B cell (primary cell): ENCODE results near the gene DUOXA2. TPM values are rescaled to one million over a fixed set of nuclear protein-coding genes. Genes with fewer than 3 reads are reported as not detected.

Experiments used
- ATAC-seq: fragments of 200-7000 bp; cut with Tn5 transposase; one replicate; pipeline ENCODE4 v1.10.0; 2021; ENCODE audit warnings: low read depth, mild to moderate bottlenecking, moderate number of reproducible peaks, moderate library complexity
- CTCF ChIA-PET: fragments of 350-600 bp; sonication (Branson Sonifier 250); formaldehyde crosslinking; loops from one replicate; lab custom pipeline; 2021; ENCODE audit warnings: antibody characterized with exemption, inconsistent platforms; lab: Charles Lee
- POLR2A ChIA-PET: fragments of 350-600 bp; sonication (Branson Sonifier 250); formaldehyde crosslinking; loops from one replicate; lab custom pipeline; 2021; ENCODE audit warnings: antibody characterized with exemption; lab: Charles Lee
- DNase-seq: peaks from one replicate; pipeline ENCODE4 v3.0.0; 2013
- H2AFZ ChIP-seq: 2 replicates; pipeline ENCODE4 v1.6.1; 2012; ENCODE audit warnings: mild to moderate bottlenecking, low read depth, low read length; ENCODE audit not compliant: insufficient read depth, poor library complexity, severe bottlenecking
- H3K27ac ChIP-seq, 2 donors: 1 replicate in 1 of 2; 2 replicates in 1 of 2; pipeline ENCODE4 v1.5.1; 2012 to 2013; ENCODE audit warnings: low read length in 2 of 2, mild to moderate bottlenecking in 2 of 2, moderate library complexity in 1 of 2
- H3K27me3 ChIP-seq, 4 experiments: fragments of 200-600 bp in 1 of 4; sonication (generic) in 1 of 4; replicated peaks in 1 of 4; 1 replicate in 2 of 4; 2 replicates in 2 of 4; pipeline versions ENCODE4 v1.6.1 to v1.7.0; 2013 to 2016; ENCODE audit warnings: low read length in 3 of 4, mild to moderate bottlenecking in 2 of 4, mixed read lengths in 1 of 4, moderate library complexity in 1 of 4; ENCODE audit not compliant: insufficient read depth in 4 of 4, control insufficient read depth in 3 of 4; ENCODE audit errors: control extremely low read depth in 1 of 4
- H3K36me3 ChIP-seq, 2 experiments: replicated peaks in 1 of 2; 1 replicate in 1 of 2; 2 replicates in 1 of 2; pipeline versions ENCODE4 v1.6.1 to v1.7.1; 2013; ENCODE audit warnings: low read length in 1 of 2; ENCODE audit not compliant: insufficient read depth in 2 of 2, control insufficient read depth in 1 of 2; ENCODE audit errors: control extremely low read depth in 1 of 2, extremely low read depth in 1 of 2
- H3K4me1 ChIP-seq, 2 donors: fragments of 200-600 bp in 1 of 2; sonication (generic) in 1 of 2; 1 replicate in 1 of 2; 2 replicates in 1 of 2; pipeline versions ENCODE4 v1.5.1 to v1.6.1; 2013 to 2017; ENCODE audit warnings: low read length in 2 of 2; ENCODE audit not compliant: control insufficient read depth in 2 of 2, insufficient read depth in 2 of 2
- H3K4me2 ChIP-seq: replicated peaks from 2 replicates; pipeline ENCODE3; 2012; ENCODE audit warnings: mild to moderate bottlenecking, low read depth, low read length; ENCODE audit not compliant: poor library complexity, severe bottlenecking
- H3K4me3 ChIP-seq, 5 experiments: fragments of 200-600 bp in 1 of 5; sonication (generic) in 1 of 5; 1 replicate in 3 of 5; 2 replicates in 2 of 5; pipeline versions ENCODE4 v1.5.1 to v1.7.0; 2011 to 2016; ENCODE audit warnings: low read length in 4 of 5, mild to moderate bottlenecking in 4 of 5, low read depth in 2 of 5, control low read depth in 1 of 5, moderate library complexity in 1 of 5; ENCODE audit not compliant: insufficient read depth in 1 of 5; ENCODE audit errors: control extremely low read depth in 1 of 5, extremely low read depth in 1 of 5
- H3K79me2 ChIP-seq: fragments of 200-600 bp; sonication (generic); one replicate; pipeline ENCODE4 v1.6.0; 2016; ENCODE audit warnings: low read length; ENCODE audit not compliant: control insufficient read depth, insufficient read depth
- H3K9ac ChIP-seq: fragments of 200-600 bp; sonication (generic); 2 replicates; pipeline ENCODE4 v1.6.1; 2017; ENCODE audit warnings: mild to moderate bottlenecking, low read length, moderate library complexity
- H3K9me3 ChIP-seq, 3 donors: one replicate each; pipeline versions ENCODE4 v1.6.1 to v1.7.1; 2013; ENCODE audit warnings: low read length in 2 of 3; ENCODE audit not compliant: control insufficient read depth in 2 of 3, insufficient read depth in 1 of 3; ENCODE audit errors: control extremely low read depth in 1 of 3
- H4K20me1 ChIP-seq: 2 replicates; pipeline ENCODE4 v1.6.0; 2012; ENCODE audit warnings: mild to moderate bottlenecking, low read length; ENCODE audit not compliant: insufficient read depth, control insufficient read depth, poor library complexity, severe bottlenecking
- H3K27ac Mint-ChIP-seq: one replicate; pipeline ENCODE4 v1.8.0; 2021; ENCODE audit warnings: mixed read lengths
- H3K27me3 Mint-ChIP-seq: one replicate; pipeline ENCODE4 v1.8.0; 2021; ENCODE audit warnings: mixed read lengths
- H3K4me1 Mint-ChIP-seq: one replicate; pipeline ENCODE4 v1.8.0; 2021; ENCODE audit warnings: mixed read lengths
- H3K4me3 Mint-ChIP-seq: one replicate; pipeline ENCODE4 v1.8.0; 2021; ENCODE audit warnings: mixed read lengths
- H3K9me3 Mint-ChIP-seq: one replicate; pipeline ENCODE4 v1.8.0; 2022; ENCODE audit warnings: mixed read lengths; ENCODE audit not compliant: insufficient read depth
- EZH2 ChIP-seq: IDR thresholded peaks from 2 replicates; pipeline ENCODE4 v1.6.1; 2012; ENCODE audit warnings: borderline replicate concordance, low read depth, mild to moderate bottlenecking, moderate library complexity, low read length; ENCODE audit not compliant: insufficient read depth, poor library complexity, severe bottlenecking
- WGBS: methylation state at CpG from one replicate; pipeline ENCODE4 v1.1.5; 2013; ENCODE audit warnings: missing lambda C conversion rate; ENCODE audit not compliant: insufficient coverage; 5-methylcytosine and 5-hydroxymethylcytosine counted together
- intact Hi-C: fragments of 100-400 bp; cut with micrococcal nuclease; formaldehyde crosslinking; loops from one replicate; pipeline ENCODE4 v1.10.0; 2022
- polyA plus RNA-seq: library from polyadenylated mRNA; depleted of rRNA; stranded (reverse); fragments of >200 nt; gene quantifications from 2 replicates; pipeline ENCODE4 v1.2.3, GENCODE V29; 2012
- total RNA-seq, 2 donors: library from RNA; stranded (reverse); fragments of 120-200 nt in 1 of 2; gene quantifications; 1 replicate in 1 of 2; 2 replicates in 1 of 2; pipeline versions ENCODE4 v1.2.3 to v1.2.4, GENCODE V29; 2013 to 2022
- TF ChIP-seq, protein P1 (sequence below): fragments of 200-600 bp; IDR thresholded peaks from one replicate; pipeline ENCODE4 v1.8.0; 2022; ENCODE audit warnings: antibody characterized with exemption, mild to moderate bottlenecking

The DUOXA2 gene
- total and polyA plus RNA-seq, 2 donors (not counting 1 experiment from before 2014, with no cell fraction given) = not detected

DNA sequence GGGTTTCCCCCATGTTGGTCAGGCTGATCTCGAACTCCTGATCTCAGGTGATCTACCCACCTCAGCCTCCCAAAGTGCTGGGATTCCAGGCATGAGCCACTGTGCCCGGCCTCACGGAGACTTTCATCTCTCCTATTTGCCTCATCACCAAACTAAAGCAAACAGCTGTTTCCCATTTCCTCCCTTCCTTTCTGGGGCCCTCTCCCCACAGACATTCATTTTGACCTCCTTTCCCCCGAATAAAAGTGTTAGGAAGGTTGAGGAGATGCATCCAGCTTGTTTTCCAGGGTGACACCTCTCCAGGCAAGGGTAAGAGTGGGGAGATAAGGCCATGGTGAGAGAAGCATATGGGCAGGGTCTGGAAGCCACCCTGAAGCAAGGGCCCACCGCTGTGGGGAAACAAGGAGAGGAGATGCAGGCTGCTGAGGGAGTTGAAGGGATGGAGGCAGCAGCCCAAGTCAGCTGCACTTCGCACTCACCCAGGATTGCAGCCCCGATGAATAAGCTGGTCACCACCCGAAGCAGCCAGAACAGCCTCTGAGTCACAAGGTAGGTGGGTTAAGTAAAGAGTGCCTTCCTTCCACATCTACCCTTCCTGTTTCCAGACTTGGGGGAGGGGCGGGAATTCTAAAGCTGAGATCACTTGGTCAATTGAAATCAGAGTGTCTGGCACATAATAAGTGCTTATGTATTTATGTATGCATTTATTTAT, 7.7 kb downstream of the DUOXA2 start:
- Histone ChIP-seq H3K9me3 (peaks cover 0 to 6% (median 0%) of the 10 kb centered on the region in 3 donors), H3K4me3 (no peak overlapping the region), H3K4me2 (no peak overlapping the region), H3K27ac (no peak overlapping the region), H3K9ac (no peak overlapping the region), H3K79me2 (no peaks in the 10 kb centered on the region), H4K20me1 (no peaks in the 10 kb centered on the region), H3K27me3 (peaks cover 0 to 45% (median 15%) of the 10 kb centered on the region in 4 experiments), H2AFZ (no peak overlapping the region), H3K36me3 (no peaks in the 10 kb centered on the region), H3K4me1 (peaks cover 10 to 12% of the 10 kb centered on the region in 2 donors)
- ChIA-PET POLR2A (no interaction called here), CTCF (interaction anchor here (1.2 to 1.4 kb wide), 8 partner anchors 9 to 335 kb away, joined by 3 to 5 read pairs (median 4); no protein-coding TSS in a partner anchor)
- Mint-ChIP-seq H3K4me3 (no peak overlapping the region), H3K27ac (no peak overlapping the region), H3K9me3 (no peaks in the 10 kb centered on the region), H3K4me1 (peaks cover 13% of the 10 kb centered on the region), H3K27me3 (peaks cover 61% of the 10 kb centered on the region)
- DNase-seq = no peak
- no peak for TF ChIP-seq EZH2
- TF ChIP-seq, protein P1, sequence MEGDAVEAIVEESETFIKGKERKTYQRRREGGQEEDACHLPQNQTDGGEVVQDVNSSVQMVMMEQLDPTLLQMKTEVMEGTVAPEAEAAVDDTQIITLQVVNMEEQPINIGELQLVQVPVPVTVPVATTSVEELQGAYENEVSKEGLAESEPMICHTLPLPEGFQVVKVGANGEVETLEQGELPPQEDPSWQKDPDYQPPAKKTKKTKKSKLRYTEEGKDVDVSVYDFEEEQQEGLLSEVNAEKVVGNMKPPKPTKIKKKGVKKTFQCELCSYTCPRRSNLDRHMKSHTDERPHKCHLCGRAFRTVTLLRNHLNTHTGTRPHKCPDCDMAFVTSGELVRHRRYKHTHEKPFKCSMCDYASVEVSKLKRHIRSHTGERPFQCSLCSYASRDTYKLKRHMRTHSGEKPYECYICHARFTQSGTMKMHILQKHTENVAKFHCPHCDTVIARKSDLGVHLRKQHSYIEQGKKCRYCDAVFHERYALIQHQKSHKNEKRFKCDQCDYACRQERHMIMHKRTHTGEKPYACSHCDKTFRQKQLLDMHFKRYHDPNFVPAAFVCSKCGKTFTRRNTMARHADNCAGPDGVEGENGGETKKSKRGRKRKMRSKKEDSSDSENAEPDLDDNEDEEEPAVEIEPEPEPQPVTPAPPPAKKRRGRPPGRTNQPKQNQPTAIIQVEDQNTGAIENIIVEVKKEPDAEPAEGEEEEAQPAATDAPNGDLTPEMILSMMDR = no peak
- WGBS = 26% methylated on average over 3 of the region's 9 CpGs
- no peak for ATAC-seq
- intact Hi-C loops = no loop called here

GRCh38 chr15:45122719-45123118, 8.6 kb downstream of the DUOXA2 start:
- Histone ChIP-seq H3K36me3 (no peaks in the 10 kb centered on the region), H3K27ac (no peak overlapping the region), H4K20me1 (no peaks in the 10 kb centered on the region), H3K27me3 (peaks cover 0 to 40% (median 13%) of the 10 kb centered on the region in 4 experiments), H3K79me2 (no peaks in the 10 kb centered on the region), H2AFZ (no peak overlapping the region), H3K4me3 (no peak overlapping the region), H3K4me2 (no peak overlapping the region), H3K4me1 (peaks cover 2 to 3% of the 10 kb centered on the region in 2 donors), H3K9me3 (peaks cover 0 to 2% (median 0%) of the 10 kb centered on the region in 3 donors), H3K9ac (no peak overlapping the region)
- peaks cover 5% of the 10 kb centered on the region for H3K4me1 Mint-ChIP-seq
- H3K9me3 Mint-ChIP-seq = no peaks in the 10 kb centered on the region
- POLR2A ChIA-PET = no interaction called here
- ATAC-seq (no peak), DNase-seq (no peak)
- intact Hi-C loops = no loop called here
- CTCF ChIA-PET = interaction anchor here (0.6 to 1.4 kb wide), 7 partner anchors 9 to 462 kb away, joined by 3 to 5 read pairs (median 4); no protein-coding TSS in a partner anchor
- H3K27ac Mint-ChIP-seq = no peak overlapping the region
- peaks cover 58% of the 10 kb centered on the region for H3K27me3 Mint-ChIP-seq
- WGBS = 90% methylated on average over 7 of the region's 7 CpGs
- no peak for TF ChIP-seq EZH2
- TF ChIP-seq, protein P1 = no peak
- no peak overlapping the region for H3K4me3 Mint-ChIP-seq
